GM18868 (cell line): ENCODE data around the gene MCTP1.
"Not testable (repeated sequence)": the region's sequence is repeated elsewhere in the genome, so short reads cannot be mapped to it uniquely, and the experiment has no call there.

Experiments used
- ATAC-seq: cut with Tn5 transposase; IDR thresholded peaks from one replicate; pipeline ENCODE4 v1.9.1; 2021; ENCODE audit warnings: mild to moderate bottlenecking, moderate library complexity; ENCODE audit not compliant: unreplicated experiment

MCTP1 gene

DNA sequence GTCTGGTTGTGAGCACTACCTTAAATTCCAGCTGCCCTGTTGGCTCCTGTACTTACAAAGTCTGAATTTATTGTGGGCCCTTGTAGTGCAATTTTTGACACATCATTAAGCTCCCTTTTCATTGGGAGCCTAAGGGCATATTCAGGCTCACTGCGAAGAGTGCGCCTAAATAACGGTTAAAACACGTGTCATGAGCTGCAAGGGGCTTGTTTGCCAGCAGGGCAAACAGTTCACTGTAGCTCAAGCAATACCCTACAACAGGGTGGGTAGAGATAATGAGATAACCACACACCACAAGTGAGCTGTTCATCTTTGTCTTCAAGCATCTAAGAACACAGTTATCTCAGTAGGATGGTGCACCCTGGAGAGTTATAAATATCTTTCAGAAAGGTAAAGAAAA is 452.2 kb downstream of the MCTP1 start:
- no peak for ATAC-seq

DNA sequence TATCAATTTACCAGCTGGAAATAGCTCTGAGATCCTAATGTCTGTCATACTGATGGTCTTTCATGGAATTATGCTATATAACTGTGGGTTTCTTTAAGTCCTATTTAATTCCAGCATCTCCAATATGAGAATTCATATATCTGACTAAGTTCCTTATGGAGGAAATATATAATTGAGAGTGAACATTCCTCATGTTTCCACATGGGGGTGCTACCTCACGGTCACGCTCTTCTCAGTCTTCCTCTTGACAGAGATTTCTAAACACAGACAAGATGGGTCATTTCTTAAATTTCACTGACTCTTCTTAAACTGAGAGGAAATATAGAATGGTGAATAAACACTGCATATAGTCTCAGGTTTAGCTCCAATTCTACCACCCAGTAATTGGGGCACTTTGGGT is 454.4 kb downstream of the MCTP1 start:
- ATAC-seq = peak; percentile 73

DNA sequence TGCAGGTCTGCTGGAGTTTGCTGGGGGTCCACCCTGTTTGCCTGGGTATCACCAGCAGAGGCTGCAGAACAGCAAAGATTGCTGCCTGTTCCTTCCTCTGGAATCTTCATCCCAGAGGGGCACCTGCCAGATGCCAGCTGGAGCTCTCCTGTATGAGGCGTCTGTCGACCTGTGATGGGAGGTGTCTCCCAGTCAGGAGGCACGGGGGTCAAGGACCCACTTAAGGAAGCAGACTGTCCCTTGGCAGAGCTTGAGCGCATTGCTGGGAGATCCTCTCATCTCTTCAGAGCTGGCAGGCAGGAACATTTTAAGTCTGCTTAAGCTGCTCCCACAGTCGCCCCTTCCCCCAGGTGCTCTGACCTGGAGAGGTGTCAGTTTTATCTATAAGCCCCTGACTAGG is 456.7 kb downstream of the MCTP1 start:
- ATAC-seq = not testable (repeated sequence)

DNA sequence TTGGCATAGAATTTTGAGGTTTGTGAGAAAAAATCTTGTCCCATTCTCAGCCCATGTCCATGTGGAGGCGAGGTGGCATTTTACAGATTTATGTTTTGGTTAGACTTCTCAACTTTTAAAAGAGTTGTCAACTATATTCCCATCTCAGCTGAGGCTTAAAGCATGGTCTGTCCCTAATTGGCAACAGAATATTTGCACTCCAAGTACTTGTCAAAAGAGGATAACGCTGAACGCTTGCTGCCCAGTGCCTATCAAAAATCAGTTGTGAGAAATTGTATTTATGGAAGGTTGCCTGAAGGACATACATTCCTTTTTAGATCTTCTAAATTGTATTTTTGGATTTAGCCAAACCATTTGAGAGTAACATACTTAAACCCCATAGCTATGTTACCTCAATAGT is 464.4 kb downstream of the MCTP1 start:
- ATAC-seq = no peak

DNA sequence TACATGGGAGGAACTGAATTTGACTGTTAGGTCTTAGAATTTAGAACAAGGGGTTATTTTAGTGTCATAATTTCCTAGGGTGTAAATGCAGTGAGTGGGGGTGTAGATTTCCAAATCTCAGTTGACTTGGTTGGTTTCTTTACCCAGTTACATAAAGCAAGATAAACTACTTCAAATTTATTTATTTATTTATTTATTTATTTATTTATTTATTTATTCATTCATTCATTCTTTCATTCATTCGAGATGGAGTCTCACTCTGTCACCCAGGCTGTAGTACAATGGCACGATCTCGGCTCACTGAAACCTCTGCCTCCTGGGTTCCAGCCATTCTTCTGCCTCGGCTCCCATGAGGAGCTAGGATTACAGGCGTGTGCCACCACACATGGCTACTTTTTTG is 466.0 kb downstream of the MCTP1 start:
- no peak for ATAC-seq

DNA sequence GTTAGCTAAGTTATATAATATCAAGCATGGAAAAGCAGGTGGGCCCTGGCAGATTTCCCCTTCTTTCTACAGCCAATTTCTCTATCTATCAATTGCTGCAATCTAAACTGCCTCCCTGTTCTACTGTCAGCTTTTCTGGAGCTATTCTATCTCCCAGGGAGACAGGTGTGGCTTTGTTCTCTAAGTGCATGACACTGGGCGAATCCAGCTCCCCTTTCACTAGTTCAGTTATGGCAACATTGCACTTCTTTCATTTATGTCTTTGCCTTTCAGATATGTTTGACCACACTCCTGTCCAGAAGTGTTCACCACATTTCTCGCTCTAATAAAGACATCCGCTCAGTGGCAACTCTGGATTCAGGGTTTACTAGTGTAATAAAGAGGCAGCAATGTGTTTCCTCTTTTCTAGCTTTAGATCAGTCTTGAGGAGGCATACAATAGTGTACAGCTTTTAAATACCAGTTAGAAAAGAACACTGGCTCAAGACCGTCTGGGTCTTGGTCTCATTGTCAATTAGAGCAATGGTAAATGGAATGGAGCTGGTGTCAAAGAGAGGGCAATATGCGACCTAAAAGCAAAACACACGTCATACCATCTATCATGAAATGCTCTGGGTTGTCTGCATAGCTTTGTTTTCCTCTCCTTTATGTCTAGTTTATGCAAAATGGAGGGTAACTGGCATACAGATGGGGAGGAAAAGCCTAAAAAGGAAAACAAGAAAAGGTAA is 469.4 kb downstream of the MCTP1 start:
- no peak for ATAC-seq

DNA sequence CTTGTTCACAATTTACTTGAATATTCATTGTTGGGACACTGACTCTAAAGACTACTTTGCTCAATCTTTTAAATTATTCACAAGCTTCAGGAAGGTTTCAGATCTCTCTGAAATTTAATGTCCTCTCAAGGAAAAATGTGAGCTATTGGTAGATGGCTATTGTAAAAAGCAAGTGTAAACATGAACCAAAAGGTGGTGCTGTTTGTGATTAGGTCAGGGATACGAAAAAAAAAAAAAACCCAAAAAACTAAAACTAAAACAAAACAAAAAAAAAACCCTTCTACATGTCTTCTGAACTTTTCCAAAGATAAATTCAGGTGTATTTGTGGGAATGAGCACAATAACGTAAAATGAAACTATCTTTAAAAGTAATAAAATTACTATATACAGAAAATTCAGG is 472.7 kb downstream of the MCTP1 start:
- no peak for ATAC-seq

DNA sequence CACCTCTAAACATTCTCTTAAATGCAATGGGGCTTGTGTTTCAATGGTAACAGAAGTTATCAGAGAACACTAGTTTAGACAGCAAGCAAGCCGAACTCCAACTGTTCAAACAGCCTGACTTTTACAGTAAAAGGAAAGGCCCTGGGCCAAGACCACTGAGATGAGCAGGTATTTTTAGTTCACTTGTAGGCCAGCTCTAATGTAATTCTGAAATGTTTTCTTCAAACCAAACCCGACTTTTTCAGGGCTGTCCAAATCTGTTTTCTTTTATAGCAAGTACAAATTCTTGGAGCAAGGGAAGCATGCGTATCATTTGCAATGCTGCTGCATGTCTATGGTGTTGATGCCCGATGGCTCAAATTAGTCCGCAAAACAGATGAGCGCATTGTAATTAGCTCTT is 473.6 kb downstream of the MCTP1 start:
- no peak for ATAC-seq

DNA sequence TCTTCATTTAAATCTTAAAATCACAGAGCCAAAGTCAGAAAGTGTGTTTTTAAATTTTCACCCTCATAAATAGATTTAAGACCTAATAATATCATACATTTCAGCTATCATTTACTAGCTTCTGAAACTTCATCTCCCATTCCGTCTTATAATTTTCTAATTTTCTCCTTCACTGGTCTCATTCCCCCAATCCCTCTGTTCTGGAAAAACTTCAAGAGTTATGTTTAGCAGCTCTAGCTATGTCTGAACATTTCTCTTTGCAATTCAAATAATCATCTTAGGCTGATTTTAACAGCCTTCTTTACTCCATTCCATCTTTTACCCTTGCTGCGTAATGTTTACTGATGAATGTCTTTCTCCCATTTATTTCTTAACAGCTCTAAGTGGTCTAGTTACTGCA is 474.0 kb downstream of the MCTP1 start:
- no peak for ATAC-seq

DNA sequence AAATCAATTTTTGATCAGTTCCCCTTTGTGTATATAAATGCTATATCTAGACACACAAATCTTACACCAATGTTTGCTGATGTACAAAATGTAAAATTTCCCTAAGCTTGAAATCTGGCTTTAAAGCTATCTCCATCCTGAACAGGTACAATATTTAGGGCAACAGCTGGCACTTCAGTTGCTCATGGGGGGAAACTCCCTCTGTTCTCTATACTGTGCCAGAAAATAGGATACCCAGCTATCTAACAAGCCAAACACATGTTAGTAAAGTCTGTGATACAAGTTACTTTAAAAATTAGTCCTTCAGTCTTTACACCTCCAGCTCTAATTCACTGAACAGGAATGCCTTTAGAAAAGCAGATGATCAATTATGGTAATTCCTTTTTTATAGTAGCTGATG is 474.6 kb downstream of the MCTP1 start:
- ATAC-seq = no peak

DNA sequence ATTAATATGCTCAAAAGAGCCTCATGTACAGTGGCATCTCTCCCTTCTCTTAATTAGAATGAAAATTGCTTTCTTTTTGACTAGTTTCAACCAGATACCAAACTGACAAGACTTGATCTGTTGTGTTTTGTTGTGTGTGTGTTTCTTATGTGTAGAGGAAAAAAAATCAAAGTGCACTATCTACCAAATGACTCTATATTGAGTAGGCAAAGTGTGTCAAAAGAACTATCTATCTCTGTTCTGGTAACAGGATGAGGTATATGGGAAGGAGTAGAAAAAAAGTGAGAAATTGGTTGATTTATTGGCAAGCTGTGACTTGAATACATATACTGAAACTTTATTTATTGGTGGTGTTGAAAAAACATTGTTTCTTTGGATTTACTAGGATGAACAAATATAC is 476.4 kb downstream of the MCTP1 start:
- no peak for ATAC-seq

DNA sequence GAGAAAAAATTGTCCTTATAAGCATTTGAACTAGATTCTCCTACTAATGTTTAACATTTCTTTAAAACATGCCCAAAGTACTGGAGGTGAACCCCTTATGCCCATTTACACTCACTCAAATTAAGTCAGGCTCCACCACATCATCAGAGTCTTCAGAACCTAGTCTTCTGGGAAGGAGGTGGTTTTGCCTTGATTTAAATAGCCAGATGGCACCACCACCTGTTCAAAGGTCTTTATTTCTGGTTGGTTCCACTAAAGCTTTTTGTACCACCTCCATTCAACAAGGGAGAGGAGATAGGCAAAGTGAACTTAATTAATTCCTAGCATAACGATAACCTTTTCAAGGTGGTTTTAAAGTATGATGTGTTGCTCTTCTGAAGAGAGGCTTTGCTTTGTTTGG is 476.9 kb downstream of the MCTP1 start:
- no peak for ATAC-seq

DNA sequence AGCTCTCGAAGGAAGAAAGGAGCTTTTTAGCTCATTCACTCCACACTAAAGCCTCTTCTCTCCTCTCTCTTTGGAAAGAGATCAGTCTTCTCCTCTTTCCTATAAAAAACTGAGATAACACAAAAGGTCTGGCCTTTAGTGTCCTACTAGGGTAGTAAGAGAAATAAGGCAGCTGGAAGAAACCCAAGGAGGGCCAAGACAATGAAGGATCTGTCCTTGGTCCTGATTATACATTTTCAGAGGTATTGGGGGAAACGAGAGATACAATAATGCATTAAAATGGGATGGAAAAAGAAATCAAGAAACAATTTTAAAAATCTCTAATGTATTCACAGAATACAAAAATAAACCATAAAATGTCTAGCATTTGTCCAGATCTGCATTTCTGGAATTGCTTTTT is 482.4 kb downstream of the MCTP1 start:
- no peak for ATAC-seq

DNA sequence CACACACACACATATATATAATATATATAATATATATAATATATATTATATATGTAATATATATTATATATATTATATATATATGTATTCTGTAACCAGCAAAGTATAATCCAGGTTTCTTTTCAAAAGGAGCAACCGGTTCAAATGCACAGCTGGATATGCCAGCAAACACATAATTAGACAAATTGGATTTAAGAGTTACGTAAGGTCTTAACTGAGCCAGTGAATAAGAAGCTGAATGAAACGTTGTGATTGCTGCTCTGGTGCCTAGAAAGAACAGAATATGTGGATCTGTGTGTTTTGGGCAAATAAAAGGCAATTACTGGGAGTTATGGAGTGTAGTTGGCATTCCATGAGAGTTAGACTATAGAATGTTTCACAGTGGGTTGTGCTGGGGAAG is 488.3 kb downstream of the MCTP1 start:
- no peak for ATAC-seq

DNA sequence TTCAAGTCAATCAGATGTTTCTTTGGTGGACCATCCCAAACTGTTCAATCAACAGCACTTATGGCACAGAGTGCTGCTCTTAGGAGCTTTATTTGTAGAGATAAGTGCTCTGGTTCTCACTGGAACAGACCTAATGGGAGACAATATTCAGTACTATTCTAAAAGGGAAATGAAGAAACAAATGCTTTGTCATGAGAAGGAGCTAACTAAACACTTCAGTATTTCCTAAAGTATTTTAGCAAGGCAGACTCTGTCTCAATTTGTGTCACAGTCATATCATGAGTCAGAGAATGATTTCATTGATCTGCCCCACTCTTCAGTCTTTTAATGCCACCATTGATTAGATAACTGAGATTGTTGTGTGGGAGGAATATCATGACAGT is 491.1 kb downstream of the MCTP1 start:
- peak; percentile 58 for ATAC-seq

DNA sequence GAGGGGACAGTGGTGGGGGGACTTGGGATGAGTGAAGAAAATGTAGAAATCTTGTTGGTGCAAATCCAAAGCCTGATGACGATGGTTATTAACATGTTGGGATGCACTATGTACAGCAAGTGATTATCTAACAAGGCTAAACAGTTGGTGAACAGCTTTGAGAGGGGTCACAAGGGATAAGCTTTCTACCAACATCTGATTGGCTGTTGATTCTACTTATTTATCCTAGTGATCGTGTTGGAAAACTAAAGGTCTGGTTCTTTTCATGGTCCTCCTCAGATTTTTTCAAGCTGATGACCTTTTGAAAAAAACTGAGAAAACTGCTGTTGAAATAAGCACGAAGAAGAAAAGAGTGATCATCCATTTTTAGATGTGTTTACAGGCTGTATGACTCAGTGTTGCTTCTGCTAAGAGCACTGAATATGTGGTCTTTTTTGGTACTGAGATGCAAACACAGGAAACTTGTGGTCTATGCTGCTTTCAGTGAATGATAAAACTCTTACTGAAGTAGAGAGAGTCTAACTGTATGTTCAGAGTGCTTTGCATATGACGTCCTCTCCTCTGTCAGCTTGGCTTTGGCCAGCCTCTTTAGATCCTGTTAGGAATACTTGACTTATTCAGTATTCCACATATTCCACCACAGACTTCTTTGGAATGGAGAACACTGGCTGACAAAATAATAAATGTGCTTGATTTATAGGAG is 491.6 kb downstream of the MCTP1 start:
- peak; percentile 99 for ATAC-seq

DNA sequence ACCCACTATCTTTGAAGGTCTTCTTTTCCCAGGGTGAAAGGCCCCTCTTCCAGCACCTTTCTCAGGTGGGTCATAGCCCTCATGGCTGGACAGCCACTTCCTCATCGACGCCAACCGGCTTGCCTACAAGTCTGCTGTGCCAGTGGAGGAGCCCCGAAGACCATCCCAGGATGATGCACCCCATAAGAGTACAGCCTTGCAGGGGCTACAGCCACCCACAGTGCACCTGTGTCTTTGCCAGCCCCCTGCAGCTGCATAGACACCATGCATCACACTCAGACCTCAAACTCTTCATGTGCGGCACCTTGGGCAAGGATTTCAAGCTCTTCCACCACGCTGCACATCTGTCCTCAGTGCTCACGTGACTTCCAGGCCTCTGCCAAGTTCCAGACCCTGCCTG is 493.1 kb downstream of the MCTP1 start:
- no peak for ATAC-seq

DNA sequence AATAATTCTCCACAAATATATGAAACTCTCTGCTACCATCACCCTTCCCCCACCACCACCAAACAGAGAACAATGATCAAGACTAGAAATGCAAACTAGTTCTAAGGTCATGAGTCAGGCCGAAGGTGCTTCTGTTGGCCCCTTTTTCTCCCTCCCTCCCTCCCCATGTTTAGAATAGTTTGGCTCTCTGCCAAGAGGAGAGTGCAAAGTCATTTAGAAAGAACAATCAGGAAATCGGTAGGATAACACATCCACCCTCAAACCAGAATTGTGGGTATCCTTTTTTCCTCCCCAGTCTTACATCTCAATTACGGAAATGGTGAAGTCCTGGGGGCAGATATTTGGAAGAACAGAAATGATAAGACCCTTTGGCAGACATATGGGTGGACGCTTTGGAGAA is 496.4 kb downstream of the MCTP1 start:
- ATAC-seq = no peak

DNA sequence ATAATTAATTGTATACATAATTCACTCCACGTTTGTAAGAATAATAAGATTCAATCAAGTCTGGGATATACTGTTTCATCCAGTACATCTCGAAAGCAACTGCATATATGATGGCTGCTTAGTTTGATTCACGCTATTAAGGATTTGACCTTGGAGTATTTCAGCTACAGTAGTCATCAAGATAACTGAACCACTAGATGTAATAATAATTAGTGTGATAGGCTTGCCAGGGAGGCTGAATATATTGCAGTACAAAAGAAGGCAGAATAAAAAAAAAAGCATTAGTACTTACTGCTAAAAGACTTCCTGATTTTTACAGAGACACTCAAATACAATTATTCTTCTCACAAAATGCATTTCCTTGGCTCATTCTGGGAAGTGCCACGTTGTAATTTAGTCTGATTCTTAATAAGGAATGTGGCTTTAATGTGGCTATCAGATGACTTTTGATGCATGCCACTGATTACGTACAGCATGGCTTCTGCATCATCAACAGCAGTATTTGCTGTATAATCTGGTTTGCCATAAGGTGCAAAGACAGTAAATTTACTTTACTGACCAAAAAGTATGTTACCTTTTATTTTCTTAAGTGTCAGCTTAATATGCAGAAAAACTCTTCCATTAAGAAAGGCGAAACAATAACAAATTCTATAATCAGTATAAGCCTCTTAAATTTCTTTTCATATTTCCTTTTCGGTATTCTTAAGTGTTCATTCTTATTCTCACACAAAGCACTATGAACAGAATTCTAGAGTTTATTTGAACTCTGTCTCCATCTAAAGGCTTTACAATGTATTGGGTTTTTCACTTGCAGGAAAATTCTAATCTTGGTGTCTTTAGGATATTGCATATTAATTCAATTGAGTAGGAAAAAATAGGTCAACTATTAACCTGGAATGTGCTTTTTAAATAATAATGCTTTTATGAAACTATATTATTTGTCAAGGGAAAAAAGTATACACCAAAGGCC is 500.1 kb downstream of the MCTP1 start:
- no peak for ATAC-seq

DNA sequence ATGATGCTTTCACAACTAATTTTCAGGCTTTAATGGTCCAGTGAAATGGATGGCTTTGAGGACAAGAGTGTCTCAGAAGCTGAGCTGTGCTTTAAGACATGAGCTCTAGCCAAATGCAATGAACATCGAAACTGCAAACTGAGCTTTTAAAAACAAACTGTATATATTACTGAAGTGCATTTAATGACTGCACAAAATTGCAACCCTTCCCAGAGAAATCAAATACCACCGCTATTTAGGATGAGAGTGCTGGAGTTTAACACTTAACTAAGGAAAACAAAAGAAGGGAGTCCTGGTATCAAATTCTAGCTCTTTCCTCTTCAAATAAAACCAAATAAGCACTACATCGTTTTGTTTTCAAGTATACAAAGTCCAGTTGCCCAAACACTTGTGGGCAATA is 502.5 kb downstream of the MCTP1 start:
- no peak for ATAC-seq

DNA sequence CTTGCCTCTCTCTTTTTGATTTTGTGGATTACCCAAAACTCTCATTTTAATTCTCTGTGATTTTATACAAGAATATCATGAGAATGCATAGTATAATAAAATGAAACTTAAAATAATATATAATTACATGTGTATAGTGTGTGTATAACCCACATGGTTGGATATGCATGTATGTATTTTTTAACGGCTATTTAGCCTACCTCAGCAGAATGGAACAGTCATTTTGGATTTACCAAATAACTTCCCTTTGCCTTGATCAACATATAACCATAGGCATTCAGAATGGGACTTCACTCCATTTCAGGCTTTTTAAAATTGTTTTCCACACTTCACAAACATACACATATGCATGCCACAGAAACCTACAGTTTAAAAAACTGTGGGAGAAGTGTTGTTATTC is 505.2 kb downstream of the MCTP1 start:
- ATAC-seq = no peak

DNA sequence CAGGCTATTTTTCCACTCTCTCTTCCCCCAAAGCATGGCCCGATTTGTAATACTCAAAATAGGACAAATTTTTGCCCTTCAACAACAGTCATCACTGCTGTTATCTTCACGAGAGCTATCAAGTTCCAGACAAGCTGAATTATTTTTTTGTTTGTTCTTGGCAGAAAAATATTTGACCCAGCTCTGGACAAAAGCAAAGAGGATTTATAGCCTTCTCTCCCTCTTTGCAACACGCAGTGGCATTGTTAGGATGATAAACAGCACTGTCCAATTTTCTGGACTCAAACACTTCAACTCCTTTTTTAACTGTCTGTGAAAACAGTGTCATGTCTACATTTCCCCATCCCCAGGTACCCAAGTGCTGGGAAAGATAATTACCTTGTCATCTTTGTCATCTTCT is 506.2 kb downstream of the MCTP1 start:
- ATAC-seq = no peak
